HepG2 (cell line): ENCODE data around the gene CRYBB2.

Experiments
- BRD4 ChIP-seq: sonication (generic); formaldehyde crosslinking; IDR thresholded peaks from 2 replicates; pipeline ENCODE4 v1.4.0; 2020; ENCODE audit warnings: missing genetic modification reagents
- CBX5 ChIP-seq: sonication (generic); formaldehyde crosslinking; IDR thresholded peaks from 2 replicates; pipeline ENCODE4 v1.4.0; 2020; ENCODE audit warnings: missing genetic modification reagents, borderline replicate concordance
- CTCF ChIP-seq: sonication (generic); formaldehyde crosslinking; IDR thresholded peaks from 2 replicates; pipeline ENCODE4 v1.5.0; 2020; ENCODE audit warnings: mild to moderate bottlenecking, missing genetic modification reagents, moderate library complexity
- HDAC6 ChIP-seq: fragments of 200-600 bp; sonication (generic); IDR thresholded peaks from 2 replicates; pipeline ENCODE4 v1.7.0; 2017; ENCODE audit warnings: mild to moderate bottlenecking, antibody characterized with exemption, low read length, low read depth
- KAT7 ChIP-seq: IDR thresholded peaks from 2 replicates; pipeline ENCODE4 v1.6.1; 2018; ENCODE audit warnings: borderline replicate concordance, missing compliant biosample characterization
- MTA3 ChIP-seq: sonication (generic); formaldehyde crosslinking; IDR thresholded peaks from 2 replicates; pipeline ENCODE4 v1.4.0; 2020; ENCODE audit warnings: missing genetic modification reagents
- REXO4 ChIP-seq: sonication (generic); formaldehyde crosslinking; IDR thresholded peaks from 2 replicates; pipeline ENCODE4 v1.8.0; 2022; ENCODE audit warnings: missing genetic modification reagents, mild to moderate bottlenecking, borderline replicate concordance
- SMYD3 ChIP-seq: sonication (generic); formaldehyde crosslinking; IDR thresholded peaks from 2 replicates; pipeline ENCODE4 v1.8.1; 2023; ENCODE audit warnings: mild to moderate bottlenecking, missing genetic modification reagents
- ZFP37 ChIP-seq: sonication (generic); formaldehyde crosslinking; IDR thresholded peaks from 2 replicates; pipeline ENCODE4 v1.4.0; 2020; ENCODE audit warnings: missing genetic modification reagents, borderline replicate concordance
- ZFP91 ChIP-seq: sonication (generic); formaldehyde crosslinking; IDR thresholded peaks from 2 replicates; pipeline ENCODE4 v1.9.0; 2022; ENCODE audit warnings: missing genetic modification reagents, mild to moderate bottlenecking, borderline replicate concordance
- ZNF414 ChIP-seq: sonication (generic); formaldehyde crosslinking; IDR thresholded peaks from 2 replicates; pipeline ENCODE4 v1.5.0; 2020; ENCODE audit warnings: missing genetic modification reagents
- ZNF672 ChIP-seq: sonication (generic); formaldehyde crosslinking; IDR thresholded peaks from 2 replicates; pipeline ENCODE4 v1.8.1; 2022; ENCODE audit warnings: missing genetic modification reagents
- ZNF768 ChIP-seq: sonication (generic); formaldehyde crosslinking; IDR thresholded peaks from 2 replicates; pipeline ENCODE4 v1.4.0; 2020; ENCODE audit warnings: missing genetic modification reagents
- ZNF800 ChIP-seq: sonication (generic); formaldehyde crosslinking; IDR thresholded peaks from 2 replicates; pipeline ENCODE4 v1.4.0; 2020; ENCODE audit warnings: missing genetic modification reagents

- TF ChIP-seq CTCF (CRISPR knock-in tag): no peak
- no peak for TF ChIP-seq HDAC6
- no peak for TF ChIP-seq ZFP91 (CRISPR knock-in tag)
- TF ChIP-seq ZNF800 (CRISPR knock-in tag): no peak
- no peak for TF ChIP-seq MTA3 (CRISPR knock-in tag)
- TF ChIP-seq ZNF768: no peak
- no peak for TF ChIP-seq CBX5
- no peak for TF ChIP-seq ZNF414
- no peak for TF ChIP-seq BRD4 (CRISPR knock-in tag)
- no peak for TF ChIP-seq REXO4 (CRISPR knock-in tag)
- TF ChIP-seq KAT7 (CRISPR knock-in tag): no peak
- no peak for TF ChIP-seq ZFP37
- no peak for TF ChIP-seq ZNF672 (CRISPR knock-in tag)
- no peak for TF ChIP-seq SMYD3
These were observed 42.6 kb upstream of the CRYBB2 start for GRCh38 chr22:25176799-25177198.
